Lower leg skin (tissue), 4 donors: ENCODE measurements around the gene BTG4. TPM values are rescaled to one million over a fixed set of nuclear protein-coding genes. Genes with fewer than 3 reads are reported as not detected.

Experiments used
- DNase-seq, 2 donors: peaks; one replicate each; pipeline ENCODE4 v3.0.0-alpha.2; 2019; ENCODE audit warnings: low spot score in 2 of 2
- H3K4me3 ChIP-seq: fragments of 200-600 bp; sonication (generic); 2 replicates; pipeline ENCODE4 v1.5.1; 2017; ENCODE audit warnings: mild to moderate bottlenecking, low read depth; ENCODE audit not compliant: poor library complexity, severe bottlenecking
- POLR2A ChIP-seq, 2 donors: fragments of 450-650 bp; IDR thresholded peaks; one replicate each; pipeline ENCODE4 v1.6.1; 2016 to 2017; ENCODE audit warnings: antibody characterized with exemption in 2 of 2, mild to moderate bottlenecking in 1 of 2, moderate library complexity in 1 of 2
- WGBS, 2 donors: methylation state at CpG; one replicate each; pipeline ENCODE4 v1.1.5; 2018; 5-methylcytosine and 5-hydroxymethylcytosine counted together
- intact Hi-C: fragments of 100-400 bp; cut with DNase I; formaldehyde crosslinking; loops from one replicate; pipeline ENCODE4 v1.15.0; 2023; ENCODE audit warnings: low total_unique reads
- total RNA-seq, 4 donors: library from RNA; depleted of rRNA; stranded (reverse); fragments of >200 nt; gene quantifications; one replicate each; pipeline ENCODE4 v1.1.0, GENCODE V29; 2016
- TF ChIP-seq, protein P1 (sequence below), 3 donors: fragments of 450-650 bp; IDR thresholded peaks; one replicate each; pipeline ENCODE4 v1.5.1; 2016; ENCODE audit warnings: antibody characterized with exemption in 3 of 3, mild to moderate bottlenecking in 3 of 3, moderate library complexity in 2 of 3

BTG4 gene
- total RNA-seq, 4 donors from 2014 or later = not detected

DNA sequence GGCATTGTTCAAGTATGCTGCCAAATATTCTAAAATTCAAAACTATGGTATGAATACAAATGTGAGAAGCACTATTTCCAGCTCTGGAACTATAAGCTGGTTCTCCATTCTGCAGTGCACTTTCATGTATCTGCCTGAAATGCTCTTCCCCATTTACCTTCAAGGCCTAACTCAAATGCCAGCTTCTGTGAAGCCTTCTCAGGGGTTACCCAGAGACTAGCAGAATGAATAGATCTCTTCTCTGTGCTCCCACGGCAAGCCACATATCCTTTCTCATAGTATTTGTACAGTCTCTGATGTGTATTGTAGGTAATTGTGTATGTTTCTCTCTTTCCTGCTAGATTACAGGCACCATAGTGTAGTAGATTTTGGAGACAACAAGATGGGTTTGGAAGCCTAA, 6.5 kb upstream of the BTG4 start:
- intact Hi-C loops = no loop called here
- TF ChIP-seq, protein P1, sequence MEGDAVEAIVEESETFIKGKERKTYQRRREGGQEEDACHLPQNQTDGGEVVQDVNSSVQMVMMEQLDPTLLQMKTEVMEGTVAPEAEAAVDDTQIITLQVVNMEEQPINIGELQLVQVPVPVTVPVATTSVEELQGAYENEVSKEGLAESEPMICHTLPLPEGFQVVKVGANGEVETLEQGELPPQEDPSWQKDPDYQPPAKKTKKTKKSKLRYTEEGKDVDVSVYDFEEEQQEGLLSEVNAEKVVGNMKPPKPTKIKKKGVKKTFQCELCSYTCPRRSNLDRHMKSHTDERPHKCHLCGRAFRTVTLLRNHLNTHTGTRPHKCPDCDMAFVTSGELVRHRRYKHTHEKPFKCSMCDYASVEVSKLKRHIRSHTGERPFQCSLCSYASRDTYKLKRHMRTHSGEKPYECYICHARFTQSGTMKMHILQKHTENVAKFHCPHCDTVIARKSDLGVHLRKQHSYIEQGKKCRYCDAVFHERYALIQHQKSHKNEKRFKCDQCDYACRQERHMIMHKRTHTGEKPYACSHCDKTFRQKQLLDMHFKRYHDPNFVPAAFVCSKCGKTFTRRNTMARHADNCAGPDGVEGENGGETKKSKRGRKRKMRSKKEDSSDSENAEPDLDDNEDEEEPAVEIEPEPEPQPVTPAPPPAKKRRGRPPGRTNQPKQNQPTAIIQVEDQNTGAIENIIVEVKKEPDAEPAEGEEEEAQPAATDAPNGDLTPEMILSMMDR (IDR thresholded peaks at IDR 0.05) = no peak
- no peak for TF ChIP-seq POLR2A (IDR thresholded peaks at IDR 0.05)
- DNase-seq = no peak
- WGBS, 2 donors = 59 to 74% methylated on average over 1 of the region's 1 CpG
- no peak overlapping the region for H3K4me3 ChIP-seq

DNA sequence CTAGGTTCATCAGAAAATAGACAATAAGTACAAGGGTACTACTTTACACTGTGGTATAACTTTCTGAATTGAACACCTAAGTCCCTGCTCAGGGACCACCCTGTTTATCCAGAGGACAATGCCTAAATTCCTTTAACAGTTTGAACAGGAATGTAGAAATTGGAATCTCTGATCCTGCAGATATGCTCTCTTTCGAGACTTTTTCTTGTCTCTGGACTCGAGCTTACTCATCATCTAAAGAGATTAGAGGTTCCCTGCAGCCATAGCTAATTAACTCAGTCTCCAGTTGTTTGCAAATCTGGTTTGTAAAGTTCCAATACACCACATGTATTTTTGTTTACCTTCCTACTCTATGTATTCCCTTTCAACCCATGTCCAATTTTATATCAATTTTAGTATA, 3.4 kb upstream of the BTG4 start:
- 71 to 81% methylated on average over 2 of the region's 2 CpGs for WGBS, 2 donors
- TF ChIP-seq, protein P1 (IDR thresholded peaks at IDR 0.05) = no peak
- TF ChIP-seq POLR2A (IDR thresholded peaks at IDR 0.05) = no peak
- no peak for DNase-seq
- H3K4me3 ChIP-seq = no peak overlapping the region
- intact Hi-C loops = no loop called here

DNA sequence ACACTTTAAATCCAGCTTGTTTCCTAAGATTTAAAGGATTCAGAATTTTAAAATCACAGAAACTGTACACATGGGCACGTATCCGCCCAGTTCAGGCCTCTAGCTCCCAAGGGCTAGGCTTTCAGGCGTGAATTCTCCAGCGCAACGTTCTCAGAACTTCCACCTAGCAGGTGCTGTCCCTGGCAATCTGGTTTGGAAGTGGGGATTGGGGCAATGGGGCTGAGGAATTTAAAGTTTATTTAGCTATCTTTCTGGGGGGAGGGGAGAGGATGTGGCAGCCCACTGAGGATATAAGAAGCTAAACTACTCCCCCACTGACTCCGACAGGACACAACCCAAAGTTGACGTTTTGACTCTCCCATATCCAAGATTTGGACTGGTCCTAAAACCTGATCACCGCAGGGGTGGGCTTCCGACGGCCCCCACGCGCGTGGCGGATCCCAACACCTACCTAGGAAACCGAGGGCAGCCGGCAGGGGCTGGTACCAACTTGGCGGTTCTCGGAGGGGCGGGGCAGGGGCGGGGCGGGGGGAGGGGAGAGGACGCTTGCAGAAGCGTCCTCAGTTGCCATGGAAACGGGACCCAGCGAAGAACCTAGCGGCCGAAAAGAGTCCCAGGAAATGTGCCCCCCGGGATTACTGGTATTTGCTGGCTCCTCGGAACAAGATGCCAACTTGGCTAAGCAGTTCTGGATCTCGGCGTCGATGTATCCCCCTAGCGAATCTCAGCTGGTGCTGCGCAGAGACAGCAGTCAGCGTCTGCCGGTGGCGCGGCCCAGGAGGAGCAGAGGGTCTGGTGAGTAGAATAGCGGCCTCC, 2.2 kb upstream of the BTG4 start, which contains the start of gene HOATZ:
TSS of gene HOATZ (plus strand) at position 563 of the 816 bp plus-strand sequence. CDS start at position 570, 7 bp downstream.
- H3K4me3 ChIP-seq = no peak within 1 kb of the TSS
- TF ChIP-seq POLR2A (IDR thresholded peaks at IDR 0.05) = no peak
- TF ChIP-seq, protein P1 (IDR thresholded peaks at IDR 0.05) = no peak
- intact Hi-C loops = no loop called here
- no peak for DNase-seq
- WGBS, 2 donors = 24 to 29% methylated on average over 33 to 39 of the region's 39 CpGs

DNA sequence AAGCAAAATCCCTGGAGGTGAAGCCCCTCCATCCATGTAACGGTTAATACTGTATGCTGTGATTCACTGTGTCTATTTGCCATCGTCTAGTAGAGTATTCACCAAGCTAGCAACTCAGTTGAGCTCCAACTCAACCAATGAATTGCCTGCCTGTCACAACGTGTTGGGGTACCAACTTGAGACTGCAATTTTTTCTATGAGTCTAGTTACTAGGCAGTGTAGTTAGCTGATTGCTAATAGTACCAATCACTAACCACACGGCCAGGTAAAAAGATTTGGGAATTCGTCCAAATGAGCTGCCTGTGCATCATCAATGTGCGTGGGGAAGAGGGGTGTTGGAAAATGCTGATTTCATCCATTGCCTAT, 1.0 kb upstream of the BTG4 start:
- WGBS, 2 donors = 32 to 33% methylated on average over 6 of the region's 6 CpGs
- intact Hi-C loops = no loop called here
- DNase-seq = no peak
- no peak for TF ChIP-seq POLR2A (IDR thresholded peaks at IDR 0.05)
- TF ChIP-seq, protein P1 (IDR thresholded peaks at IDR 0.05) = no peak
- no peak overlapping the region for H3K4me3 ChIP-seq

DNA sequence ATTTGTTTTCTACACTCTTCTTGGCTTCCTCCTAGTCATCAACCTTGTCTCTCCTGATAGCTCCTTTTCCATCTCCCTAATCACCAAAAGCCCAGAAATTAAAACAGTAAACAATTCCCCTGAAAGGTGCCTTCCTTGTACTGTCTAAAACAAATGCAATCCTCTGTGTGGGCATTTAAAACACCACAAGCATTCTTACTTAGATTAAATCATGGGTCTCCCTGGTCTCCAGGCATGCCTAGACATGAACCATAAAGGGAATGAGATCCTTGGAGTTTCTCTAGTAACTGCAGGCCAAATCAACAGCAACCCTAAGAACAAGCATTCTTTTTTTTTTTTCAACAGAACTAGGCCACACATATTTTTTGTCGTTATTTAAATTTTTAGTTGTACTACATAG, 1.9 kb downstream of the BTG4 start:
- DNase-seq = no peak
- intact Hi-C loops = no loop called here
- WGBS, 2 donors = 69 to 75% methylated on average over 1 of the region's 1 CpG
- no peak for TF ChIP-seq POLR2A (IDR thresholded peaks at IDR 0.05)
- TF ChIP-seq, protein P1 (IDR thresholded peaks at IDR 0.05) = no peak
- H3K4me3 ChIP-seq = no peak overlapping the region
